OCI-LY7 (cell line): ENCODE data around the gene ARMC9. TPM values are rescaled to one million over a fixed set of nuclear protein-coding genes. Genes with fewer than 3 reads are reported as not detected.

ENCODE experiments used
- BruUV-seq: library from RNA; stranded (reverse); fragments of 400-500 nt; replicated peaks from 2 replicates; lab custom pipeline; 2021; lab: Mats Ljungman, UMichigan
- CTCF ChIA-PET: fragments of 300-600 bp; sonication (Branson Sonifier 250); formaldehyde crosslinking; loops from one replicate; lab custom pipeline; 2022; ENCODE audit warnings: antibody characterized with exemption; ENCODE audit not compliant: unreplicated experiment; lab: Charles Lee
- POLR2A ChIA-PET: fragments of 300-600 bp; sonication (Branson Sonifier 250); formaldehyde crosslinking; loops from one replicate; lab custom pipeline; 2022; ENCODE audit warnings: antibody characterized with exemption; lab: Charles Lee
- DNase-seq: peaks from one replicate; pipeline ENCODE4 v3.0.0-alpha.2; 2015; ENCODE audit warnings: low spot score
- H2AFZ ChIP-seq: fragments of 200-600 bp; sonication (generic), shearing (Covaris generic); 2 replicates; pipeline ENCODE4 v1.6.1; 2014; ENCODE audit warnings: mild to moderate bottlenecking, antibody characterized with exemption, low read length, moderate library complexity
- H3K27ac ChIP-seq: fragments of 200-600 bp; sonication (generic); 2 replicates; pipeline ENCODE4 v1.5.1; 2014; ENCODE audit warnings: mixed run types, low read depth, mild to moderate bottlenecking, moderate library complexity, low read length, inconsistent platforms; ENCODE audit not compliant: poor library complexity, severe bottlenecking
- H3K36me3 ChIP-seq: fragments of 200-600 bp; sonication (generic); 2 replicates; pipeline ENCODE4 v1.6.1; 2014; ENCODE audit warnings: mild to moderate bottlenecking, antibody characterized with exemption, low read length, moderate library complexity, mixed read lengths; ENCODE audit not compliant: insufficient read depth
- H3K4me1 ChIP-seq: fragments of 200-600 bp; sonication (generic); 2 replicates; pipeline ENCODE4 v1.5.1; 2014; ENCODE audit warnings: mild to moderate bottlenecking, low read length; ENCODE audit not compliant: insufficient read depth, poor library complexity, severe bottlenecking
- H3K4me2 ChIP-seq: fragments of 200-600 bp; sonication (generic); 2 replicates; pipeline ENCODE4 v1.6.1; 2014; ENCODE audit warnings: mild to moderate bottlenecking, low read length
- H3K4me3 ChIP-seq: fragments of 200-600 bp; sonication (generic); 2 replicates; pipeline ENCODE4 v1.5.1; 2014; ENCODE audit warnings: mild to moderate bottlenecking, low read depth, low read length; ENCODE audit not compliant: poor library complexity, severe bottlenecking
- H3K79me2 ChIP-seq: fragments of 200-600 bp; sonication (generic); 2 replicates; pipeline ENCODE4 v1.6.1; 2016; ENCODE audit warnings: low read depth, mild to moderate bottlenecking, low read length, moderate library complexity, mixed read lengths; ENCODE audit not compliant: insufficient read depth
- H3K9me2 ChIP-seq: fragments of 200-600 bp; sonication (generic); 2 replicates; pipeline ENCODE4 v1.6.1; 2016; ENCODE audit warnings: mild to moderate bottlenecking, low read length, mixed read lengths; ENCODE audit not compliant: insufficient read depth
- H3K9me3 ChIP-seq: fragments of 200-600 bp; sonication (generic); 2 replicates; pipeline ENCODE4 v1.6.1; 2014; ENCODE audit warnings: mild to moderate bottlenecking, mixed run types, low read length, mixed read lengths
- H4K20me1 ChIP-seq: fragments of 200-600 bp; sonication (generic); 2 replicates; pipeline ENCODE4 v1.6.1; 2014; ENCODE audit warnings: mild to moderate bottlenecking, antibody characterized with exemption, low read length, moderate library complexity, mixed read lengths; ENCODE audit not compliant: insufficient read depth
- CTCF ChIP-seq: fragments of 200-600 bp; sonication (generic); conservative IDR thresholded peaks from 2 replicates; pipeline ENCODE4 v1.5.1; 2014; ENCODE audit warnings: mild to moderate bottlenecking, antibody characterized with exemption, low read length, moderate library complexity, mixed read lengths
- EZH2phosphoT487 ChIP-seq: fragments of 200-600 bp; sonication (generic); IDR thresholded peaks from 2 replicates; pipeline ENCODE4 v1.6.1; 2018; ENCODE audit warnings: low read depth, borderline replicate concordance, mild to moderate bottlenecking, mixed run types, antibody characterized with exemption, low read length, moderate library complexity, mixed read lengths
- intact Hi-C: fragments of 100-400 bp; cut with micrococcal nuclease; formaldehyde crosslinking; loops from one replicate; pipeline ENCODE4 v1.10.0; 2022; ENCODE audit not compliant: unreplicated experiment
- total RNA-seq, 2 experiments: library from RNA; depleted of rRNA in 1 of 2; stranded (reverse); fragments of >200 nt in 1 of 2; shearing (Covaris generic) in 1 of 2; gene quantifications; 2 replicates each; pipeline ENCODE4 v1.2.3, GENCODE V29; 2014 to 2022

ARMC9 gene
- total RNA-seq, 2 experiments from 2014 or later, result 6.6 to 12.2 TPM

GRCh38 chr2:231213931-231214642, 15.7 kb downstream of the ARMC9 start:
- ChIA-PET CTCF (no interaction called here), POLR2A (interaction anchor here (0.7 kb wide), 1 partner anchor 16 kb away, joined by 4 read pairs; no protein-coding TSS in a partner anchor)
- TF ChIP-seq EZH2phosphoT487 (no peak), CTCF (no peak)
- no peaks in the 10 kb centered on the region for H3K79me2 ChIP-seq
- H3K4me1 ChIP-seq, result no peaks in the 10 kb centered on the region
- H3K4me2 ChIP-seq, result no peak overlapping the region
- no peaks in the 10 kb centered on the region for H3K9me2 ChIP-seq
- no TSS peak for BruUV-seq
- intact Hi-C loops, result no loop called here
- no peaks in the 10 kb centered on the region for H4K20me1 ChIP-seq
- no peak overlapping the region for H2AFZ ChIP-seq
- H3K4me3 ChIP-seq, result no peak overlapping the region
- no peak overlapping the region for H3K27ac ChIP-seq
- no peak for DNase-seq
- no peaks in the 10 kb centered on the region for H3K9me3 ChIP-seq
- H3K36me3 ChIP-seq, result no peaks in the 10 kb centered on the region

- no TSS peak for BruUV-seq
- Histone ChIP-seq H3K79me2 (no peaks in the 10 kb centered on the region), H3K27ac (no peak overlapping the region)
Observed at GRCh38 chr2:231218366-231218765, 19.9 kb downstream of the ARMC9 start.

More at GRCh38 chr2:231218366-231218765, 19.9 kb downstream of the ARMC9 start:
- CTCF ChIA-PET, result no interaction called here
- Histone ChIP-seq H3K4me3 (no peak overlapping the region), H3K4me1 (no peaks in the 10 kb centered on the region), H2AFZ (no peak overlapping the region), H3K4me2 (no peak overlapping the region), H3K9me2 (no peaks in the 10 kb centered on the region), H4K20me1 (no peaks in the 10 kb centered on the region), H3K9me3 (no peaks in the 10 kb centered on the region), H3K36me3 (no peaks in the 10 kb centered on the region)
- DNase-seq, result no peak
- POLR2A ChIA-PET, result no interaction called here
- TF ChIP-seq EZH2phosphoT487, result no peak
- no peak for TF ChIP-seq CTCF
- intact Hi-C loops, result no loop called here
